Esophagus muscularis mucosa (tissue), 4 donors: ENCODE data around the gene EFCC1. TPM values are rescaled to one million over a fixed set of nuclear protein-coding genes. Genes with fewer than 3 reads are reported as not detected.
"Not testable (repeated sequence)": the region's sequence is repeated elsewhere in the genome, so short reads cannot be mapped to it uniquely, and the experiment has no call there.

Source experiments
- DNase-seq: peaks from one replicate; pipeline ENCODE4 v3.0.0-alpha.2; 2017; ENCODE audit errors: extremely low spot score
- H3K27ac ChIP-seq, 4 donors: fragments of 200-600 bp; sonication (generic); replicated peaks in 1 of 4; 1 replicate in 3 of 4; 2 replicates in 1 of 4; pipeline ENCODE4 v1.5.1; 2016 to 2019; ENCODE audit warnings: mild to moderate bottlenecking in 1 of 4
- H3K27me3 ChIP-seq, 4 donors: fragments of 200-600 bp; sonication (generic); one replicate each; pipeline versions ENCODE4 v1.5.1 to v1.6.0; 2016 to 2019
- H3K36me3 ChIP-seq, 4 donors: fragments of 200-600 bp; sonication (generic); one replicate each; pipeline ENCODE4 v1.5.1; 2016 to 2019
- H3K4me1 ChIP-seq, 4 donors: fragments of 200-600 bp; sonication (generic); one replicate each; pipeline ENCODE4 v1.5.1; 2016 to 2019
- H3K4me3 ChIP-seq, 4 donors: fragments of 200-600 bp; sonication (generic); 1 replicate in 2 of 4; 2 replicates in 2 of 4; pipeline ENCODE4 v1.5.1; 2016 to 2019; ENCODE audit warnings: mild to moderate bottlenecking in 4 of 4, moderate library complexity in 1 of 4
- H3K9me3 ChIP-seq, 4 donors: fragments of 200-600 bp; sonication (generic); 1 replicate in 3 of 4; 2 replicates in 1 of 4; pipeline ENCODE4 v1.5.1; 2016 to 2019
- CTCF ChIP-seq, 3 experiments: fragments of 200-600 bp in 2 of 3; fragments of 450-650 bp in 1 of 3; sonication (generic) in 2 of 3; IDR thresholded peaks; one replicate each; pipeline ENCODE4 v1.5.1; 2017 to 2019; ENCODE audit warnings: antibody characterized with exemption in 3 of 3, mild to moderate bottlenecking in 2 of 3, moderate library complexity in 1 of 3
- EP300 ChIP-seq: sonication (generic); formaldehyde crosslinking; IDR thresholded peaks from one replicate; pipeline ENCODE4 v1.6.1; 2017; ENCODE audit warnings: antibody characterized with exemption
- POLR2A ChIP-seq: fragments of 450-650 bp; IDR thresholded peaks from one replicate; pipeline ENCODE4 v1.6.1; 2017; ENCODE audit warnings: antibody characterized with exemption, moderate library complexity, mild to moderate bottlenecking, low read depth
- POLR2AphosphoS5 ChIP-seq, 2 donors: sonication (generic); formaldehyde crosslinking; IDR thresholded peaks; one replicate each; pipeline ENCODE4 v1.6.1; 2017; ENCODE audit warnings: antibody characterized with exemption in 2 of 2
- WGBS: methylation state at CpG from one replicate; pipeline ENCODE4 v1.1.5; 2018; 5-methylcytosine and 5-hydroxymethylcytosine counted together
- intact Hi-C: fragments of 100-400 bp; cut with DNase I; formaldehyde crosslinking; loops from one replicate; pipeline ENCODE4 v1.15.1; 2023
- total RNA-seq, 4 donors: library from RNA; depleted of rRNA; stranded (reverse); fragments of >200 nt; gene quantifications; one replicate each; pipeline versions ENCODE4 v1.1.0 to v1.2.1, GENCODE V29; 2016

Gene EFCC1
- total RNA-seq, 4 donors from 2014 or later = 5.8 to 15.8 (median 7.9) TPM

GRCh38 chr3:129061888-129062834, 61.1 kb downstream of the EFCC1 start:
- Histone ChIP-seq H3K27ac (no peak overlapping the region), H3K9me3 (no peaks in the 10 kb centered on the region), H3K36me3 (no peaks in the 10 kb centered on the region), H3K4me3 (no peak overlapping the region), H3K27me3 (no peaks in the 10 kb centered on the region), H3K4me1 (peaks cover 0 to 11% (median 10%) of the 10 kb centered on the region in 4 donors)
- 86% methylated on average over 15 of the region's 32 CpGs for WGBS
- TF ChIP-seq POLR2AphosphoS5 (IDR thresholded peaks at IDR 0.05) = no peak
- intact Hi-C loops = no loop called here
- DNase-seq = no peak

GRCh38 chr3:129063091-129063640, 62.1 kb downstream of the EFCC1 start:
- H3K9me3 ChIP-seq = no peaks in the 10 kb centered on the region
- intact Hi-C loops = no loop called here
- DNase-seq = no peak

DNA sequence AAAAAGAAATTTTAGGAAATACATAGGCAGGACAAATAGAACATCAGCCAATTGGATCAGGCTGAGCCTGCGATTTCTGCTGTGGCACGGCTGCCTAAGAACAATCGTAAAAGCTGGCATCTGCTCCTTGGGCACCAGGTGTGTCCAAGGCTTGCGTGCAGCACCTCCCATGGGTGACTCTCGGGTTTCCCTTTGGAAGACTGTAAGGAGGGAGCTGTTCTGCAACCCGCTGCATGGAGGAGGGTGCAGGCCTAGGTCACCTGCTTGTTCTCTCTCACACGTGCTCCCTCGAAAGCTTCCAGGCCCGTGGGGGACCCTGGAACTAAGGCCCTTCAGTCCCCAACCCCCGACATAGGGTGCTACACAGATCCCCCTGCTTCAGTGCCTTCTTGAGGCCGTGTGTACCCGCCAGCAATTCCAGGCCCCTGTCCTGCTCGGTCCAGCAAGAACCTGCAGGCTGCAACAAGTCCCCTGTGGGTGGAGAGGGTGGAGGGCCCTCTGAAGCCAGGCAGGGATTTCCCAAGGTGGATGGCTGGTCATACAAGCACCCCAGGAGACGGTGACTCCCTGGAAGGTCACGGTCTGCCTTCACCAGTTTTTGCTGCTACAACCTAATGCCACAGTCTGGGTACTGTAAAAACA, 62.9 kb downstream of the EFCC1 start:
- intact Hi-C loops = no loop called here
- TF ChIP-seq EP300 (no peak), POLR2A (no peak), CTCF (IDR thresholded peaks at IDR 0.05) (no peak), POLR2AphosphoS5 (IDR thresholded peaks at IDR 0.05) (no peak)
- no peak overlapping the region for H3K4me3 ChIP-seq
- no peaks in the 10 kb centered on the region for H3K9me3 ChIP-seq
- no peaks in the 10 kb centered on the region for H3K36me3 ChIP-seq
- no peak for DNase-seq
- no peaks in the 10 kb centered on the region for H3K27me3 ChIP-seq
- WGBS = 92% methylated on average over 9 of the region's 15 CpGs
- H3K4me1 ChIP-seq = peaks cover 5 to 11% (median 10%) of the 10 kb centered on the region in 4 donors
- no peak overlapping the region for H3K27ac ChIP-seq

More at GRCh38 chr3:129063091-129063640, 62.1 kb downstream of the EFCC1 start:
- H3K4me1 ChIP-seq = peaks cover 0 to 11% (median 10%) of the 10 kb centered on the region in 4 donors
- no peak overlapping the region for H3K4me3 ChIP-seq
- no peaks in the 10 kb centered on the region for H3K36me3 ChIP-seq
- H3K27ac ChIP-seq = no peak overlapping the region
- 94% methylated on average over 10 of the region's 10 CpGs for WGBS
- no peak for TF ChIP-seq EP300
- no peak for TF ChIP-seq CTCF (IDR thresholded peaks at IDR 0.05)
- no peak for TF ChIP-seq POLR2A
- H3K27me3 ChIP-seq = no peaks in the 10 kb centered on the region

DNA sequence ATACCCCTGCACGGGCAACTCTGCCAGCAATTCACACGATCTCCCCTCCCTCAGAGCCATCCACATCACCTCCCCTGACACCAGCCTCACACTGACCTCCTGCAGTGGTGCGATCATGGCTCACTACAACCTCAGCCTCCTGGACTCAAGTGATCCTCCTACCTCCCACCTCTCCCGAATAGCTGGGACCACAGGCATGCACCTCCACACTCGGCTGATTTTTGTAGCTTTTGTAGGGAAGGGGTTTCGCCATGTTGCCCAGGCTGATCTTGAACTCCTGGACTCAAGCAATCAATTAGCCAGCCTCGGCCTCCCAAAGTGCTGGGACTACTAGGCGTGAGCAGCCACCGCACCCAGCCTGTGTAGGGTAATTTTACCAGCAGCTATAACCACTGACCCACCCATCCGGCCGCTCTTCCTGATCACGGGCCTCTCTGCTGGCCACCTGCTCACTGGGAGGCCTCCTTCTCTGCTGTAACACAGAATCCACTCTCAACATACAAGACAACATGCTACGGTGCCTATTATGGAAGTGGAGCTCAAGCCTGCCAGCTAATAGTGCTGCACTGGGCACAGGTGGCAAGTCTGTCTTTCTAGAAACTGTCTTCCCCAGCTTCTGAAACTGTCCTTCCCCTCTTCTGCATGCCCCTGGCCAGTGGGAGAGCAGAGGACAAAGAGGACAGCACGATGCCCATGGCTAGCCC, 64.1 kb downstream of the EFCC1 start:
- Histone ChIP-seq H3K9me3 (no peaks in the 10 kb centered on the region), H3K4me3 (no peak overlapping the region), H3K36me3 (no peaks in the 10 kb centered on the region), H3K27ac (no peak overlapping the region), H3K4me1 (peaks cover 5 to 12% (median 11%) of the 10 kb centered on the region in 4 donors), H3K27me3 (no peaks in the 10 kb centered on the region)
- no peak for DNase-seq
- WGBS = 89% methylated on average over 14 of the region's 14 CpGs
- no peak for TF ChIP-seq POLR2AphosphoS5 (IDR thresholded peaks at IDR 0.05)
- intact Hi-C loops = no loop called here

DNA sequence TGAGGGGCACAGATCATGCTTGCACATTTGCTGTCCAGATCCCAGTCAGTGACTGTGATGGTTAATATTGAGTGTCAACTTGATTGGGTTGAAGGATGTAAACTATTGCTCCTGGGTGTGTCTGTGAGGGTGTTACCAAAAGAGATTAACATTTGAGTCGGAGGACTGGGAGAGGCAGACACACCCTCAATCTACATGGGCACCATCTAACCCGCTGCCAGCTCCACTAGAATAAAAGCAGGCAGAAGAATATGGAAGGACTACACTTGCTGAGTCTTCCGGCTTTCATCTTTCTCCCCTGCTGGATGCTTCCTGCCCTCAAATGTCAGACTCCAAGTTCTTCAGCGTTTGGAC, 64.6 kb downstream of the EFCC1 start:
- Histone ChIP-seq H3K27ac (no peak overlapping the region), H3K9me3 (no peaks in the 10 kb centered on the region), H3K36me3 (no peaks in the 10 kb centered on the region), H3K27me3 (no peaks in the 10 kb centered on the region), H3K4me1 (peaks cover 5 to 12% (median 11%) of the 10 kb centered on the region in 4 donors), H3K4me3 (no peak overlapping the region)
- TF ChIP-seq POLR2AphosphoS5 (IDR thresholded peaks at IDR 0.05) = no peak
- TF ChIP-seq EP300 = no peak
- TF ChIP-seq POLR2A = no peak
- no peak for TF ChIP-seq CTCF (IDR thresholded peaks at IDR 0.05)
- WGBS = 82% methylated on average over 4 of the region's 4 CpGs
- no peak for DNase-seq
- intact Hi-C loops = no loop called here

- intact Hi-C loops, H3K36me3 ChIP-seq, H3K9me3 ChIP-seq, H3K4me3 ChIP-seq, DNase-seq, H3K27ac ChIP-seq, H3K27me3 ChIP-seq: not testable (repeated sequence)
- 94% methylated on average over 6 of the region's 7 CpGs for WGBS
- H3K4me1 ChIP-seq = peaks cover 5 to 12% (median 11%) of the 10 kb centered on the region in 4 donors
Measured at GRCh38 chr3:129067719-129068118, 66.6 kb downstream of the EFCC1 start.
